Thyroid gland (tissue), 4 donors: Measurements from ENCODE around the gene TMEM45A. TPM values are rescaled to one million over a fixed set of nuclear protein-coding genes. Genes with fewer than 3 reads are reported as not detected.

Experiments used
- DNase-seq, 2 donors: peaks; one replicate each; pipeline ENCODE4 v3.0.0-alpha.2; 2019
- H3K27ac ChIP-seq, 3 donors: fragments of 200-600 bp; sonication (generic); 1 replicate in 2 of 3; 2 replicates in 1 of 3; pipeline ENCODE4 v1.5.1; 2016 to 2019; ENCODE audit warnings: mild to moderate bottlenecking in 1 of 3, moderate library complexity in 1 of 3
- H3K27me3 ChIP-seq: fragments of 200-600 bp; sonication (generic); one replicate; pipeline ENCODE4 v1.5.1; 2019
- H3K36me3 ChIP-seq, 2 donors: fragments of 200-600 bp; sonication (generic); one replicate each; pipeline ENCODE4 v1.5.1; 2016 to 2019
- H3K4me1 ChIP-seq, 2 donors: fragments of 200-600 bp; sonication (generic); one replicate each; pipeline ENCODE4 v1.5.1; 2017 to 2019
- H3K4me3 ChIP-seq, 3 donors: fragments of 200-600 bp; sonication (generic); replicated peaks in 1 of 3; 1 replicate in 2 of 3; 2 replicates in 1 of 3; pipeline ENCODE4 v1.5.1; 2016; ENCODE audit warnings: mild to moderate bottlenecking in 1 of 3
- H3K9me3 ChIP-seq: fragments of 200-600 bp; sonication (generic); one replicate; pipeline ENCODE4 v1.5.1; 2017
- CTCF ChIP-seq, 6 experiments: fragments of 200-600 bp in 3 of 6; fragments of 450-650 bp in 3 of 6; sonication (generic) in 3 of 6; IDR thresholded peaks; one replicate each; pipeline ENCODE4 v1.5.1; 2016 to 2019; ENCODE audit warnings: antibody characterized with exemption in 6 of 6, mild to moderate bottlenecking in 2 of 6, inconsistent platforms in 1 of 6, moderate library complexity in 1 of 6
- POLR2A ChIP-seq, 2 donors: fragments of 450-650 bp; IDR thresholded peaks; one replicate each; pipeline ENCODE4 v1.6.1; 2017; ENCODE audit warnings: antibody characterized with exemption in 2 of 2, mild to moderate bottlenecking in 2 of 2, moderate library complexity in 1 of 2
- WGBS, 2 donors: methylation state at CpG; one replicate each; pipeline ENCODE4 v1.1.5; 2017; 5-methylcytosine and 5-hydroxymethylcytosine counted together
- intact Hi-C: fragments of 100-400 bp; cut with DNase I; formaldehyde crosslinking; loops from one replicate; pipeline ENCODE4 v1.15.1; 2023
- total RNA-seq, 4 donors: library from RNA; depleted of rRNA; stranded (reverse); fragments of >200 nt; gene quantifications; one replicate each; pipeline ENCODE4 v1.2.3, GENCODE V29; 2016

TMEM45A gene
- total RNA-seq, 4 donors from 2014 or later, result 11.7 to 22.2 (median 14.8) TPM

DNA sequence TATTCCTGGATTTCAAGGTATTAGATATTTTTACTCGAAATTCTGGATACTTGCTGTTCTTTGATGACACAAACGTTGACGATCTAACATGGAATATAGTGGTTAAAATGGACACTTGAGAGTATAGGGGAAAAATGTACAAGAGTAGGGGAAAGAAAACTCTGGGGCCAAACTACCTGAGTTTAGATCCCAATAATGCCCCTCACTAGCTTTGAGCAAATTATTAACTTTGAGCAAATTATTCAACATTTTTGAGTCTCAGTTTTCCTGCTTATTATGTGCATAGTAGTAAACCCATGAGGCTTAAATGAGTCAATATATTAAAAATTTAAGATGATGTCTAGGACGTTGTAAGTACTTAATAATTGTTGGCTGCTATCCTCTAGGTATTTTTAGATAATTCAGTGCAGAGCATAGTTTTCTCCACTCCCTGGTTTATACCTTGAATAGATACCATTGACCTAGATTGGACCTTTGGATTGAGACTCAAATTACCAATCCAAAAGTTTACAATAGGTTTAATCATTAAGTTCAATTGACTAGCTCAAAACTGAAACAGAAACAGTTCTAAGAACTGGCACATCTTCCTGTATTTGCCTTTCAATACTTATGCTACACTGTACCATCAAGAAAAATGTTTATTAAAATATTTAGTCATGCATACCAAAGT, 121.4 kb downstream of the TMEM45A start:
- 81 to 83% methylated on average over 4 of the region's 4 CpGs for WGBS, 2 donors
- no peak for DNase-seq
- H3K4me1 ChIP-seq, result no peaks in the 10 kb centered on the region
- TF ChIP-seq CTCF (IDR thresholded peaks at IDR 0.05), result no peak
- no peaks in the 10 kb centered on the region for H3K9me3 ChIP-seq
- H3K36me3 ChIP-seq, result no peaks in the 10 kb centered on the region
- H3K4me3 ChIP-seq, result no peak overlapping the region
- intact Hi-C loops, result no loop called here
- H3K27me3 ChIP-seq, result no peaks in the 10 kb centered on the region
- no peak overlapping the region for H3K27ac ChIP-seq

GRCh38 chr3:100614941-100615340, 122.5 kb downstream of the TMEM45A start:
- H3K27ac ChIP-seq, result no peak overlapping the region
- no peaks in the 10 kb centered on the region for H3K9me3 ChIP-seq
- TF ChIP-seq POLR2A (IDR thresholded peaks at IDR 0.05) (no peak), CTCF (IDR thresholded peaks at IDR 0.05) (no peak)
- no peak for DNase-seq
- no peaks in the 10 kb centered on the region for H3K4me1 ChIP-seq
- H3K36me3 ChIP-seq, result no peaks in the 10 kb centered on the region
- intact Hi-C loops, result no loop called here
- H3K4me3 ChIP-seq, result no peak overlapping the region
- H3K27me3 ChIP-seq, result no peaks in the 10 kb centered on the region

DNA sequence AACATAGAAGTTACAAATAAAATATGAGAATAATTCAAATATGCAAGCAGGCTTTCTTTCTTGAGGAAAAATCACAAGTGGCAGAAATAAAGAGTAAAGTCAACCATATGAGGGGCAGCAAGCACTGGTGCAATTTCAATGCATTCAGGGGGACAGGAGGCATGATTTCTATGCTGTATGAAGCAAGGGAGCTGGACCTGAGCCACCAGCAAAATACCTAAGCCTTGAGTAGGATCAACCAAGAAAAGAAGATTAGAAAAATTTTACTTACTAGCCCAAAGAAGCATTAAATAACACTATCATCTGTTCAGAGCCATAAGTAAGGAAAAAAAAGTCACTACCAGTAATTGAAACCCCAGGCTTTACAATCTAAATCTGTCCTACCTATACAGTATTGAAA, 123.3 kb downstream of the TMEM45A start:
- Histone ChIP-seq H3K36me3 (no peaks in the 10 kb centered on the region), H3K4me3 (no peak overlapping the region), H3K27me3 (no peaks in the 10 kb centered on the region), H3K27ac (no peak overlapping the region), H3K4me1 (no peaks in the 10 kb centered on the region), H3K9me3 (no peaks in the 10 kb centered on the region)
- TF ChIP-seq POLR2A (IDR thresholded peaks at IDR 0.05) (no peak), CTCF (IDR thresholded peaks at IDR 0.05) (no peak)
- DNase-seq, result no peak
- intact Hi-C loops, result no loop called here

DNA sequence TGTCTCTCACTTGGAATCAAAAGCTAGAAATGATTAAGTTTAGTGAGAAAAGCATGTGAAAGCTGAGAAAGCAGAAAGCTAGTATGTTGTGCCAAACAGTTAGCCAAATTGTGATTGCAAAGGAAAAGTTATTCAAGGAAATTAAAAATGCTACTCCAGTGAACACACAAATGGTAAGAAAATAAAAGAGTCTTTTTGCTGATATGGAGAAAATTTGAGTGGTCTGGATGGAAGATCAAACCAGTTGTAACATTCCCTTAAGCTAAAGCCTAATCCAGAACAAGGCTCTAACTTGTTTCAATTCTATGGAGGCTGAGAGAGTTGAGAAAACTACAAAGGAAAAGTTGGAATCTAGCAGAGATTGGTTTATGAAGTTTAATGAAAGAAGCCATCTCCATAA, 128.8 kb downstream of the TMEM45A start:
- Histone ChIP-seq H3K27me3 (no peaks in the 10 kb centered on the region), H3K4me3 (no peak overlapping the region), H3K4me1 (no peaks in the 10 kb centered on the region), H3K27ac (no peak overlapping the region), H3K9me3 (no peaks in the 10 kb centered on the region), H3K36me3 (no peaks in the 10 kb centered on the region)
- intact Hi-C loops, result no loop called here
- no peak for TF ChIP-seq CTCF (IDR thresholded peaks at IDR 0.05)
- no peak for TF ChIP-seq POLR2A (IDR thresholded peaks at IDR 0.05)
- no peak for DNase-seq

Other genes starting within 250 kb of the TMEM45A start
- 100 to 1,000 TPM in 1 of 4 donors, 10 to 100 TPM in 3; 35.9 to 104 (median 63.7) TPM for gene TBC1D23, start 231.6 kb upstream of the TMEM45A start, total RNA-seq
- gene NIT2, start 157.9 kb upstream of the TMEM45A start, total RNA-seq, result 10 to 100 TPM; 38.3 to 59.3 (median 48.8) TPM
- gene TOMM70, start 91.5 kb upstream of the TMEM45A start, total RNA-seq, result 10 to 100 TPM; 51.9 to 58.0 (median 53.5) TPM
- gene LNP1, start 91.1 kb upstream of the TMEM45A start, total RNA-seq, result 10 to 100 TPM in 2 of 4 donors, 1 to 10 TPM in 2; 8.2 to 15.8 (median 9.9) TPM
- gene ADGRG7, start 117.0 kb downstream of the TMEM45A start, total RNA-seq, result not detected
- 100 to 1,000 TPM; 118 to 147 (median 138) TPM for gene TFG, start 216.9 kb downstream of the TMEM45A start, total RNA-seq